ENCODE results near the gene BFSP2. TPM values are rescaled to one million over a fixed set of nuclear protein-coding genes. Genes with fewer than 3 reads are reported as not detected.
"Not testable (repeated sequence)": the region's sequence is repeated elsewhere in the genome, so short reads cannot be mapped to it uniquely, and the experiment has no call there.

Gene BFSP2
- total RNA-seq, 2 experiments from 2014 or later = 0.33 TPM; not detected in 1

DNA sequence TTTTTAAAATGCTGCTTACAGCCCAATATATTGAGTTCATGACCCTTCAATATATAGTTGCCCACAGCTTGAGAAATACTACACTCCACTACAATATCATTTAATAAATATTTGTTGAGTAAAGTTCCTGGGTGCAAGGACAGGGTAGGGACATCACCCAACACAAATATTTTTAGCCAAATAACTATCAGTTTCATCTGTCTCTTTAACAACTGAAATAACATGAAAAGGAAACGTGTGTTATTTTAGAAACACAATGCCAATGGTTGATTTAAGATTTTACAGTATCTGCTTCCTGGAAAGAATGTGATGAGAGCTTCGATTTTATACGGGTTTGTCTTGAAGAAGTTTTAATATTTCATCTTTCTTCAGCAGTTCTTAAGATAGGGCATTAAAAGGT, 106.0 kb downstream of the BFSP2 start:
- peaks cover 3% of the 10 kb centered on the region for H3K9me3 Mint-ChIP-seq
- CTCF ChIA-PET = interaction anchor here (1.0 kb wide), 1 partner anchor 17 kb away, joined by 3 read pairs; no protein-coding TSS in a partner anchor
- H3K27ac Mint-ChIP-seq = peak overlapping the region; percentile 96
- H3K4me1 Mint-ChIP-seq = peaks cover 17% of the 10 kb centered on the region
- H3K36me3 Mint-ChIP-seq (ENCODE audit: low read depth) = peaks cover 3% of the 10 kb centered on the region
- H3K27me3 Mint-ChIP-seq = no peaks in the 10 kb centered on the region
- DNase-seq = no peak
- POLR2A ChIA-PET = interaction anchor here (1.1 kb wide), 1 partner anchor 15 kb away, joined by 4 read pairs; no protein-coding TSS in a partner anchor
- H3K4me3 Mint-ChIP-seq = peak overlapping the region; percentile 59

- ChIA-PET POLR2A (interaction anchor here (0.7 to 1.1 kb wide), 2 partner anchors 16 to 67 kb away, joined by 3 to 4 read pairs; partner anchors contain the start of gene CDV3), CTCF (interaction anchor here (1.0 kb wide), 1 partner anchor 18 kb away, joined by 3 read pairs; no protein-coding TSS in a partner anchor)
- Mint-ChIP-seq H3K36me3 (ENCODE audit: low read depth) (peaks cover 3% of the 10 kb centered on the region), H3K9me3 (peaks cover 3% of the 10 kb centered on the region), H3K27ac (peak overlapping the region; percentile 96), H3K27me3 (no peaks in the 10 kb centered on the region), H3K4me3 (peak overlapping the region; percentile 59), H3K4me1 (peaks cover 17% of the 10 kb centered on the region)
- peak; percentile 50 for DNase-seq
Observed at GRCh38 chr3:133506215-133506901, 106.5 kb downstream of the BFSP2 start.

GRCh38 chr3:133509488-133509887, 109.6 kb downstream of the BFSP2 start:
- H3K27ac Mint-ChIP-seq = no peak overlapping the region
- POLR2A ChIA-PET = no interaction called here
- peaks cover 17% of the 10 kb centered on the region for H3K4me1 Mint-ChIP-seq
- no peak for DNase-seq
- peaks cover 3% of the 10 kb centered on the region for H3K9me3 Mint-ChIP-seq
- no peaks in the 10 kb centered on the region for H3K27me3 Mint-ChIP-seq
- peaks cover 3% of the 10 kb centered on the region for H3K36me3 Mint-ChIP-seq (ENCODE audit: low read depth)
- CTCF ChIA-PET = interaction anchor here (0.7 kb wide), 1 partner anchor 11 kb away, joined by 4 read pairs; no protein-coding TSS in a partner anchor
- no peak overlapping the region for H3K4me3 Mint-ChIP-seq

DNA sequence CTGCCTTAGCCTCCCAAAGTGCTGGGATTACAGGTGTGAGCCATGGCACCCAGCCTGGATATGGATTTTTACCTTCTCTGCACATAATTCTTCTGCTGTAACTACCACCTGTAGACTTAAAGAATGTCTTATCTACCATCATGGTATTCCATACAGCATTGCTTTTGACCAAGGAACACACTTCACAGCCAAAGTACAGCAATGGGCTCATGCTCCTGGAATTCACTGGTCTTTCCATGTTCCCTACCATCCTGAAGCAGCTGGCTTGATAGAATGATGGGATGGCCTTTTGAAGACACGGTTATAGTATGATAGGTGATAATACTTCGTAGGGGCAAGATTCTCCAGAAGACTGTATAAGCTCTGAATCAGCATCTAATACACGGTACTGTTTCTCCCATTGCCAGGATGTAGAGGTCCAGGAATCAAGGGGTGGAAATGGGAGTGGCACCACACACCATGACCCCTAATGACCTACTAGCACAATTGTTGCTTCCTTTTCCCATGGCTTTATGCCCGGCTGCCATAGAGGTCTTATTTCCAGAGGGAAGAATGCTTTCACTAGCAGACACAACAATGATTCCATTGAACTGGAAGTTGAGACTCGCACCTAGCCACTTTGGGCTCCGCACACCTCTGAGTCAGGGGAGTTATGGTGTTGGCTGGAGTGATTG, 112.7 kb downstream of the BFSP2 start:
- DNase-seq = no peak
- Mint-ChIP-seq H3K27me3 (no peaks in the 10 kb centered on the region), H3K9me3 (no peaks in the 10 kb centered on the region), H3K36me3 (ENCODE audit: low read depth) (no peaks in the 10 kb centered on the region), H3K4me1 (no peaks in the 10 kb centered on the region), H3K27ac (no peak overlapping the region), H3K4me3 (no peak overlapping the region)
- ChIA-PET POLR2A (no interaction called here), CTCF (interaction anchor here (1.3 kb wide), 1 partner anchor 8 kb away, joined by 6 read pairs; no protein-coding TSS in a partner anchor)

DNA sequence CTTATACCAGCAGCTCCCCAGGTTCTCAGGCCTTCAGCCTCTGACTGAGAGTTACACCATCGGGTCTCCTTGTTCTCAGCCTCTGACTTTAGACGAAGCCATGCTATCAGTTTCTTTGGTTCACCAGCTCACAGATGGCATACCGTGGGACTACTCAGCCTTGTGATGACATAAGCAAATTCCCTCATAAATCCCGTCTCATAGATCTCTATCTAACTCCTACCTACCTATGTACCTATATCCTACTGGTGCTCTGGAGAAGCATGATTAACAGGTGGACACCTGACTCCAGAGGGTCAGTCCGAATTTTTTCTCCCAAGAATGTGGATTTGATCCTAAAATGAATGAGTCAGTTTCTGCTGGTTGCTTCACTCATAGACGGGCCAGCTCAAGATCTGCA, 114.6 kb downstream of the BFSP2 start:
- Mint-ChIP-seq H3K36me3 (ENCODE audit: low read depth) (no peaks in the 10 kb centered on the region), H3K9me3 (no peaks in the 10 kb centered on the region), H3K4me1 (no peaks in the 10 kb centered on the region), H3K4me3 (no peak overlapping the region), H3K27me3 (no peaks in the 10 kb centered on the region), H3K27ac (no peak overlapping the region)
- ChIA-PET CTCF (interaction anchor here (0.5 kb wide), 1 partner anchor 48 kb away, joined by 3 read pairs; no protein-coding TSS in a partner anchor), POLR2A (no interaction called here)
- no peak for DNase-seq

- Mint-ChIP-seq H3K27me3 (no peaks in the 10 kb centered on the region), H3K36me3 (ENCODE audit: low read depth) (no peaks in the 10 kb centered on the region), H3K9me3 (no peaks in the 10 kb centered on the region), H3K4me3 (no peak overlapping the region), H3K27ac (no peak overlapping the region), H3K4me1 (no peaks in the 10 kb centered on the region)
- POLR2A ChIA-PET = no interaction called here
- CTCF ChIA-PET = no interaction called here
- DNase-seq = no peak
Observed at GRCh38 chr3:133515127-133515526, 115.3 kb downstream of the BFSP2 start.

GRCh38 chr3:133520286-133520685, 120.4 kb downstream of the BFSP2 start:
- Mint-ChIP-seq H3K4me3 (no peak overlapping the region), H3K27ac (no peak overlapping the region), H3K4me1 (peaks cover 1% of the 10 kb centered on the region), H3K27me3 (no peaks in the 10 kb centered on the region), H3K36me3 (ENCODE audit: low read depth) (no peaks in the 10 kb centered on the region), H3K9me3 (no peaks in the 10 kb centered on the region)
- ChIA-PET POLR2A (no interaction called here), CTCF (interaction anchor here (0.6 kb wide), 1 partner anchor 11 kb away, joined by 4 read pairs; no protein-coding TSS in a partner anchor)
- no peak for DNase-seq

- POLR2A ChIA-PET; H3K9me3 Mint-ChIP-seq; H3K27ac Mint-ChIP-seq; DNase-seq; H3K4me3 Mint-ChIP-seq; H3K27me3 Mint-ChIP-seq; H3K36me3 Mint-ChIP-seq (ENCODE audit: low read depth); H3K4me1 Mint-ChIP-seq: not testable (repeated sequence)
- CTCF ChIA-PET = interaction anchor here (0.9 kb wide), 1 partner anchor 9 kb away, joined by 6 read pairs; no protein-coding TSS in a partner anchor
Observed at GRCh38 chr3:133520938-133521337, 121.1 kb downstream of the BFSP2 start.

DNA sequence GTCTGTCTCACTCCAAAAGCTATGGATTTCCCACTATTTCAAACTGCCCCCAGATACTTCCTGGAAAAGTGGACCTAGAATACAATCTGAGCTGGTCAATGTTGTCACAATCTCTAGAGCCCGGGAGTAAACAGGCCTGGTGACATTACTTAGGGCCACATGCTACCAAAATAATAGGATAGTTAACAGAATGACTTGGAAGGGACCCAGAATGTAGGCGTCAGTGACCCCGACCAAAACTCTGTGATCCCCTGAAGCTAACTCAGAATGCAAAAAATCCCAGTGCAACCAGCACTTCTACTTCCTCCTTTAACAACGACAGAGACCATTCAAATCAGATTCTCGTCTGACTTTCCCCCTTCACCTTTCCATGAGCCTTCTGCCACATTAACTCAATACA, 122.1 kb downstream of the BFSP2 start:
- ChIA-PET CTCF (interaction anchor here (0.7 kb wide), 1 partner anchor 53 kb away, joined by 4 read pairs; no protein-coding TSS in a partner anchor), POLR2A (no interaction called here)
- Mint-ChIP-seq H3K27ac (no peak overlapping the region), H3K9me3 (no peaks in the 10 kb centered on the region), H3K36me3 (ENCODE audit: low read depth) (no peaks in the 10 kb centered on the region), H3K27me3 (no peaks in the 10 kb centered on the region), H3K4me1 (peaks cover 1% of the 10 kb centered on the region), H3K4me3 (no peak overlapping the region)
- no peak for DNase-seq

DNA sequence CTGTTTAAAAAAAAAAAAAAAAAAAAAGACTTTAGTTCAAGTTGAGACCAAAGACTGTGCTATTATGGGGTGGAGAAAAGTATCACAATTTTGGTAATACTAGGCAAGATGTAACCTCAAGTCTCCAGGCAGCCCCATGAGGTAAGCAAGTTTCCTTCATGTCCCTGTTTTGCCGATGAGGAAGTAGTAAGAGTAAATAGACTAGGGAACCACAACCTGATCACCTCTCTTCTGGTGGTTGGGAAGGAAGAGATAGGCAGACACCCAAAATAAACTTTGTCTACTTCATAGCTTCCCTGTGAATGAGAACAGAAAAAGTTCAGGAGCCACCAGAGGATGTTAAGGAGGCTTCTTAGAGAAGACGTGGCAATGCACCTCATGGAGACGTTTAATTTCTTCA, 123.9 kb downstream of the BFSP2 start:
- POLR2A ChIA-PET = not testable (repeated sequence)

More for the DNA sequence above, 123.9 kb downstream of the BFSP2 start:
- H3K9me3 Mint-ChIP-seq; H3K27ac Mint-ChIP-seq; H3K4me1 Mint-ChIP-seq; DNase-seq; H3K36me3 Mint-ChIP-seq (ENCODE audit: low read depth); CTCF ChIA-PET; H3K4me3 Mint-ChIP-seq; H3K27me3 Mint-ChIP-seq: not testable (repeated sequence)

Other genes starting within 250 kb of the BFSP2 start
- gene CDV3, start 173.6 kb downstream of the BFSP2 start, total RNA-seq = 100 to 1,000 TPM; 177 to 196 TPM